GM18498 (cell line): ENCODE measurements around the gene OSBPL2.

Experiments used
- ATAC-seq: cut with Tn5 transposase; IDR thresholded peaks from one replicate; pipeline ENCODE4 v1.9.1; 2021; ENCODE audit warnings: mild to moderate bottlenecking, moderate library complexity; ENCODE audit not compliant: unreplicated experiment

Gene OSBPL2

DNA sequence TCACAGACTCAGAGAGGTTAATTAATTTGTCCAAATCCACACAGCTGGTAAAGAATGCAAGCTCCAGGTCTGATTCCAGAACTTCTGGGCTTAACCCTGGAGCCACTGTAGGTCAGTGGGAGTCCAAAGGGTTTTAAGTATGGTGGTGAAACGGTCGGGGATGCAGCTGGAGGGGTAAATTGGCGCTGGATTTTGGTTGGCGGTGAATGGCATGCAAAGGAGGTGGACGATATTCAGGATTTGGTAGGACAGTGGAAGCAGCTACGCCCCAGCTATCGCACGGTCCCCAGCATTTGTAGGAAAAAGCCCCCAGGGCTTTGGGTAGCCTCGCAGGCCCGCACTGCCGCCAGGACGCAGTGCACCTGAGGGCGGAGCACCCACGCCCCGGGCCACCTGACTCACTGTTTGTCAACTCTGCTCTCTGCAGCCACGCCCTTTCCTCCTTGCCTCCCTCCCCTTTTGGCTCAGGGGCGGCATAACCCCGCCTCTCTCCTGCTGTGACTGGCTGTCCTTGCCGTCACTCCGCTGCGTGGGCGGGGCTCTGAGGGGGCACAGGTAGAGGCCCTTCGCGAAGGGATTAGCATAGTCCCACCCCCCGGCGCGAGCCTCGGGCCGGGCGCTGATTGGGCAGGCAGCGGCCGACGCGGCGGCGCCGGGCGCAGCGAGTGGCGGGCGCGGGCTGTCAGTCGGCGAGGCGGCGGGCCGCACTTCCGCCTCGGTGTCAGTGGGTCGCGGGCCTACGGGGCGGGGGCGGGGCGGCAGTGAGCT, at the start of gene OSBPL2:
Gene OSBPL2 (plus strand): TSS at position 721 of the 768 bp plus-strand sequence. CDS start 17,664 bp downstream, outside the sequence.
- peak; percentile 98 for ATAC-seq

DNA sequence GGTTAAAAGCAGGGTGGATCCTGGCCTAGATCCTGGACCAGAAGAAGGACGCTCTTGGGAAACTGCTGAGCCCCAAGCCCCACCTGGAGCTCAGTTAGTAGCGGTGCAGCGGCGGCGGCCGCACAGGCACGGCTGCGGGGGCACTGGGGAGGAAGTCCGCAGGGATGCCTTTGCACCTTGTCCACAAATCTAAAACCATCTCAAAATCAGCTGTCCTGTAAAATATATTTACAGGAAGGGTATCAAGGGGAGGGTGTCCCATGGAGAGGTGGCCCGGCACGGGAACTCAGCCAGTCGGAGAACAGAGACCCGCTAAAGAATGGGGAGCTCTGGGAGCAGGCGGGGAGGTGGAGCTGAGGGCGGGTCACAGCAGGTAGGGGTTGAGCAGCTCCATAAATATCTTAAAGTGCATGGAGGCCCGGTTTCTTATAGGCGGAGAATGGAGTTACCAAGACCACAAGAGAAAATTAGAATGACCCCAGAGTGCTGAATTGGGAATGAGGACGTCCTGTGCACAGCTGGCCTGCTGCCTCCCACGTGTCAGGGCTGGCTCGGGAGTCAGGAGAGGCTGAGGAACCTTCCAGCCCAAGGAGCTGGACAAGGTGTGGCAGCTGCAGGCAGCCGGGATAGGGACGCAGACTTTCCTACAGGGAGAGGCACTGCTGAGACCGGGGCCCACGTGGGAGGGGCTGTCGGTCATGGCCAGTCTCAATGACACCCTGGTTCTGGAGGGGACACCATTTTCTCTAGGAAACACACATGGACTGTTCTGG, 47.5 kb upstream of the OSBPL2 start:
- no peak for ATAC-seq

DNA sequence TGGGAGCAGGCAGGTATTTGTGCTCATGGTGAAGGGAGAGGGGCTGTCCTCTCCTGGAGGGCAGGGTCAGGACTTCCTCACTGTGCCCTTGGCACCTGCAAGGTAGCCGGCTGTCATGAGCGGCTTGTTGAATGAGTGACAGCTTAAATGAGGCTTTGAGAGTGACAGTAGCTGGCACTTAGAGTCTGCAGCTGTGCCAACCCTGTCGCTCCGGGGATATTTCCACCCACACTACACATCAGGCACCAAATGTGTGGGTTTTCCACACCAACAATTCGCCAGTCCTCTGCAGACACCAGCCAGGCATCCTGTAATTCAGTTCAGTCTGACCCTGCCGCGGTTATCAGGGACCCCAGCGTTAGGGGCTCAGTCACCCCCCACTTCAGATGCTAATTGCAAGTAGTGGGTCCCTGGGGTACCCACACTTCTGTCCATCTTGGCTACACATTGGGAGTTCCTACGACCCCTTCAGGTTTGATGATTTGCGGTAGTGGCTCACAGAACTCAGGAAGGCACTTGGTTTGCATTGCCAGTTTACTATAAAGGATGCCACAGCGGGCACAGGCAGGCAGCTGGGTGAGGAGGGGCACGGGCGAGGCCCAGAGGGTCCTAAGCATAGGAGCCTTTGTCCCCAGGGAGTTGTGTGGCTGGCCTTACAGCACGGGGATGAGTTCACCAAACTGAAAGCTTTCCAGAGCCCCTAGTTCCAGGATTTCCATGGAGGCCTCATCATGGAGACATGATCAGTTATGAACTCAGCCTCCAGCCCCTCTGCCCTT, 46.4 kb upstream of the OSBPL2 start:
- no peak for ATAC-seq

DNA sequence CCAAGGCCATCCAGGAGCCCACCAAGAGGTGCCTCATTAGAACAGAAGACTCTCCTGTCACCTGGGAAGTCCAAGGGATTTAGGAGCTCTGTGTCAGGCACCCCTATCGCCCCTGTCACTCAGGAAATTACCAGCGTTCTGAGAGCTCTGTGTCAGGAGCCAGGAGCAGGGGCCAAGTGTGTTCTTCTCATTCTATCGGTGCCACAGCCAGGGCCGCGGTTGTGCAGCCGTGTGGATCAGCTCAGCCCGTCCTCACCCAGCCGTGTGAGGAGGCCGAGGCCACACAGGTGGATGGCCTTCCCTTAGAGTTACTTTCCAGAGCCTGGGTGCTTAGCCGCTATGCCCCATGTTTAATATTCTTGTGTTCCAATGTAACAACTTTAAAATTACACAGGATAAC, 45.7 kb upstream of the OSBPL2 start:
- no peak for ATAC-seq

DNA sequence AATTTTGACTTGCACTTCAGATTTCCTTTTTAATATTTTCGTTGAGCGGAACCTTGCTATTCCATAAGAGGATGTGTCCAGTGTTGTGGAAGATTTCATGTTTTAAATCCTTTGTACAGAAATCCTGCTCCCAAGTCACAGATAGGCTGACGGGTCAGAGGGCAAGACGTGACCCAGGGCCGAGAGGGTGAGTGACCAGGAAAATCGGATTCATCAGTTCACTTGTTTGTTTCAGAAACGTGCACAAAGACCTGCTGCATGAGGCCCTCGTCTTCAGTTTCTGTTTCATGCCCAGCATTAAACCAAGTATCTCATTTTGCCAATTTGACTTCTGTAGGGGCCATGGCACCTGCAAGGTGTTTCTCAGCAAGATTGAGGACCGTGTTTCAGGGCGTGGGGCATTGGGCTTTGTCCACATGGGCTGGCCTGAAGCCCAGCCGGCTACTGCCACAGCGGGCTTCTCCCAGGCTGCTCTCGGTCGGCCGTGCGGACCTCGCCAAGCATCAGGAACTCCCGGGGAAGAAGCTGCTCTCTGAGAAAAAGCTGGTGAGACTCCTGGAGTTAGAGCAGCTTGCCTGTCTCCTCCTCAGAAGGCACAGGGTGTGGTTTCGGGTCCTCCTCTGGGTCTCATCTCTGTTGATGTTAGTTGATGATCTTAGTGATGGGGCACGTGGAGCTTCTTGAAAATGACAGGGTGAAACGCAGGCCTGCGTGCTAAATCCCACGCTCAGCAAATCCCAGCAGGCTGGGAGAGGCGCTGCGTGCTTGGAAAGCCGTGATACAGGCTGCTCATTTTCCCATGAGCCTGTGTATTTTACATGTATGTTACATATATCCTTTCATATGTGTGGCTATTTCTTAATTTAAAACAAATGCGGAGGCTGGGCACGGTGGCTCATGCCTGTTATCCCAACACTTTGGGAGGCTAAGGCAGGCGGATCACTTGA, 45.0 kb upstream of the OSBPL2 start:
- no peak for ATAC-seq

DNA sequence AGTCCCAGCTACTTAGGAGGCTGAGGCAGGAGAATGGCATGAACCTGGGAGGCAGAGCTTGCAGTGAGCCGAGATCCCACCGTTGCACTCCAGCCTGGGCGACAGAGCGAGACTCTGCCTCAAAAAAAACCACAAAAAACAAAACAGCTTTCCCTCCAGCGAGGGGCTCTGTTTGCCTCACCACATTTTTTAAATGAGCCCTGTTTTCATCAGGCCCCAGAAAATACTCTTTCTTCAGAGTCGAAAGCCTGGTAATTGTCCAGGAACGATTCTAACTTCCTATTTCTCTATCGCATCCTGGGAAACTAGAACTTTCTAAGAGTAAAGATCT, 43.3 kb upstream of the OSBPL2 start:
- no peak for ATAC-seq

DNA sequence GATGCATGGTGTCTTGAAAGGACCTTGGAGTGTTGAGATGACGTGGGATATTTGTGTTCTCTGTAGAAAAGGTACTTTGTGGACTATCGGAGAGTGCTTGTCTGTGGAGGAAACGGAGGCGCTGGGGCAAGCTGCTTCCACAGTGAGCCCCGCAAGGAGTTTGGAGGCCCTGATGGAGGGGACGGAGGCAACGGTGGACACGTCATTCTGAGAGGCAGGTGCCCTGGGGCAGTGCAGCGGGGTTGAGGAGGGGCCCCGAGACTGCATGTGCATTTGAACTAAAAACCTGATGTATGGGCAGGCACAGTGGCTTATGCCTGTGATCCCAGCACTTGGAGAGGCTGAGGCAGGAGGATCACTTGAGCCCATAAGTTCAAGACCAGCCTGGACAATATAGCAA, 42.6 kb upstream of the OSBPL2 start:
- ATAC-seq = no peak

GRCh38 chr20:62196286-62196685, 42.0 kb upstream of the OSBPL2 start:
- no peak for ATAC-seq

DNA sequence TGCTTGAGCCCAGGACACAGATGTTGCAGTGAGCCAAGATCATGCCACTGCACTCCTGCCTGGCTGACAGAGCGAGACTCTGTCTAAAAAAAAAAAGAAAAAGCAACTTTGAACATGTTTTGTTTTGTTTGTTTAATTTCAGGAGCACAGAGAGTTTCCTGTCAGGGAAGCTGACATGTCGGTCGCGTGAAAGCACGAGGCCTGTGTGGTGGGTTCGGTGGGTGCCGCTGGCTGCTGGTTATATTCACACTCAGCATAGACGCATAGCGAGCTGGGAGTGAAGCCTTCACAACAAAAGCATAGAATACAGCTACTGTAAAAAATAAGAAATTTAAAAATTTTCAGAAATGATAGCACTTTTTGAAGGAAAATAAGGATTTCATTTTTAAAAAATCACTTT, 41.0 kb upstream of the OSBPL2 start:
- ATAC-seq = no peak

- no peak for ATAC-seq
Measured at GRCh38 chr20:62197801-62198200, 40.5 kb upstream of the OSBPL2 start.

DNA sequence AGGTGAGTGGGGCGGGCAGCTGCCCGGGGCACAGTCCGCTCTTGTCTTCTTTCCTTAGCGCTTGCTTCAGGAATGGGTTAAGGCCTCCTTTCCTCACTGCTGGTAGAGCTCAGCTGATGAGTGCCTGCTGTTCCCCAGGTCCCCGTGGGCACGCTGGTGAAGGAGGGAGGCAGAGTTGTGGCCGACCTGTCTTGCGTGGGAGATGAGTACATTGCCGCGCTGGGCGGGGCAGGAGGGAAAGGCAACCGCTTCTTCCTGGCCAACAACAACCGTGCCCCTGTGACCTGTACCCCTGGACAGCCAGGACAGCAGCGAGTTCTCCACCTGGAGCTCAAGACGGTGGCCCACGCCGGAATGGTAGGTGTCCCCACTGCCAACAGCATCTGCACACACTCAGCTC, 39.8 kb upstream of the OSBPL2 start:
- no peak for ATAC-seq

GRCh38 chr20:62198931-62199330, 39.4 kb upstream of the OSBPL2 start:
- no peak for ATAC-seq

DNA sequence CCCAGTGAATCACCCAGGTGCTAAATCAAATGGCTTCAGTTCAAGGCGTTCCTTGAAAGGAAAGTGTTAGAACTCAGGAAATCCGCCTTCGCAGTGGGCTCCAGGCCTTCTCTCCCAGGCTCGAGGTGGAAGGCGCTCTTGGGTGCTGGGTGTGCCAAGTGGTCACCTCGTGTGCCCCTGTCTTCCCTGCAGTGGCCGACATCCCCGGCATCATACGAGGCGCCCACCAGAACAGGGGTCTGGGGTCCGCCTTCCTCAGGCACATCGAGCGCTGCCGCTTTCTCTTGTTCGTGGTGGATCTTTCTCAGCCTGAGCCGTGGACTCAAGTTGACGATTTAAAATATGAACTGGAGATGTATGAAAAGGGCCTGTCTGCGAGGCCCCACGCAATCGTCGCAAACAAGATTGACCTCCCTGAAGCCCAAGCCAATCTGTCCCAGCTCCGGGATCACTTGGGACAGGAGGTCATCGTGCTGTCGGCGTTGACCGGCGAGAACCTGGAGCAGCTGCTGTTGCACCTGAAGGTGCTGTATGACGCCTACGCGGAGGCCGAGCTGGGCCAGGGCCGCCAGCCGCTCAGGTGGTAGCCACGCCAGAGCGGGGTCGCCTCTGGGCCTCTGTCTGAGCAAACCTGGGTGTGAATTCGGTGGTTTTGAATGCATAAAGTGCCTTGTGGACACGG, 37.7 kb upstream of the OSBPL2 start:
- ATAC-seq = no peak

DNA sequence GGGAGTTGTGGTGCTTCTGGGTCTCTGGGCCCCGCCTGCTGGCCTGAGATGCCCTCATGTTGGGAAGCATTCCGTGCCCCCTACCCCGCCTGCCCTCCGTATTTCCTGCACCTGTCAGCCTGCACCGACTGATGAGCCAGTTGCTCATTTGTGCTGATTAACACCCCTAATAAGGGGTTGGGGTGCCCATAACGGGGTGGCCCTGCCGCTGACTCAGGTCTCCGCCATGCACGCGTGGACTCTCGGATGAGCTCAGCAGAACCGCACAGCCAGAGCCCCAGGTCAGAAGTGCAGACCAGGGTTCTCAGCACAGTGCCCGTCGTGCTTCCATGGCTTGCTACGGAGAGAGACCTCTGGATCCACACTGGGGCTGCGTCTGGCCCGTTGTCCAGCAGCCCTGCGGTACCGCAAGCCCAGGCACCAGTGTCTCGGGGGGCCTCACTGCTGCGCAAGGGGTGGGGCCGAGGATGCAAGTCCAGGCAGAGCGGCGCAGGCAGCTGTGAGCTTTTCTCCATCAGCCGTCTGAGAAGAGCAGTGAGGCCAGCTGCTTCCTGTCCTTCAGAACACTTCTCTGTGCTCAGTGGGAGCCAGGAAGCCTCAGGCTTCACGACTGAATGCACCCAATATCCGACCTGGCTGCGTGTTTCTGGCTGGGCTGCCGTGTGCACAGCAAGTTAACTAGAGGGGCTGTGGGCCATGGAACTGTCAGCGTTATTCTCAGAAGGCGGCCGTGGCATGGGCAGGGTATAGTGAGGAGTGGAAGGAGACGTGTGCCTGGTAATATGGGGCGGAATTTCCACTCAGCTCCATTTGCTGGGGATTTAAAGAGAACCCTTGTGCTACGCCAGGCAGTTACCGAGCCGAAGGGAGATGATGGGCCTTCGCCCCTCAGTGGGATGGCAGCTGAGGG, 36.9 kb upstream of the OSBPL2 start:
- ATAC-seq = peak; percentile 59

GRCh38 chr20:62202083-62202395, 36.3 kb upstream of the OSBPL2 start:
- ATAC-seq = no peak

GRCh38 chr20:62202676-62203377, 35.5 kb upstream of the OSBPL2 start:
- ATAC-seq = no peak

DNA sequence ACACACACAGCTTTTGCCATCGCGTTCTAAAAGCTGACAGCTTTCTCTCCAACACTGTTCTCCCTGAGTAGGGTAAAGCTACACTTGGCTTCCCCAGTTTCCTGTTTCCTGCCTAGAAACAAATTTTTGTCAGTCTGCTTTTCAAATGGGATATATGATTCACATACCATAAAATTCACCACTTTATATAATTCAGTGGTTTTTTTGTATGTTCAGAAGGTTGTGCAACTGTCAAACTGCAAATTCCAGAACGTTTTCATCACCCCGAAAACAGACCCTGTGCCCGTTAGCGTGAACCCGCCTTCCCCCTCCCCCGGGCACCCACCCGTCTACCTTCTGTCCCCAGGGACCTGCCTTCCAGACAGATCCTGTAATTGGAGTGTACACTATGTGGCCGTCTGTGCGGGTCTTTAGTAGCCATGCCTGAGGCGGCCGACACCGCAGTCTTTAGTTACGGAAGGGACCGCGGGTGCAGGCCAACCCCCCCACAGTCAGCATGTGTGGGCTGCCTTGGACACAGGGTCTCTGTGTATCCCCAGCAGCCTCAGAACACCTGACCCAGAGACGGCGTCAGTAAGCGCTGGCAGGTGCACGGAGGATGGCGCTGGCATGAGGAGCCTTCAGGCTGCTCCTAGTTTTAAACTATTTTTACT, 34.8 kb upstream of the OSBPL2 start:
- ATAC-seq = no peak
